HG02870 (cell line): ENCODE results near the gene G0S2.

Experiments used
- ATAC-seq: cut with Tn5 transposase; IDR thresholded peaks from one replicate; pipeline ENCODE4 v1.9.1; 2021; ENCODE audit warnings: mild to moderate bottlenecking, moderate library complexity; ENCODE audit not compliant: unreplicated experiment

Gene G0S2

DNA sequence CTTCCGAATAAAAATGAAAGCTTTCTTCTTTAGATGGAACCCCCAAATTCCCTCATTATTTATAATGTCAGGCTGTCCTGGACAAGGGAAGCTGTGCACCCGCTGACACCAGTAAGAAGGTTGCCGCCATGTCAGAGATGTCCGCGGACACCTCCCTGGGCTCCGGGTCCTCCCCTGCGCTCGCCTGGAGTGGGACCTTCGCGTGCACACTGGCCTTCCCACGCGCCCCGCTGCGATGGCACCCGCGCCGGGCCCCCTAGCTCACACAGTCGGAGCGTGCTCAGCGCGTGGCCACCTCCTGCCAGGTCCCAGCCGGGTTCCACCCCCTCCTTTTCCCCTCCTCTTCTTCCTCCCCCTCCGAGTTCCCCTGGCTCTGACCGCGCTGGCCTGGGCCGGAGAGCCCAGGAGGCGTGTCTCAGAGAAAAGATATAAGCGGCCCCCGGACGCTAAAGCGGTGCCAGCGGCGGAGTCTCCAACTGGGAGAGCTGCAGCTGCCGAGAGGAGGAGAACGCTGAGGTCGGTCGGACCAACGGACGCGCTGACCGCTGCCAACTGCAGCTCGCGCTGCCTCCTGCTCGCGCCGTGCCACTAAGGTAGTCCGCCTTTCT lies at the start of gene G0S2:
Gene G0S2, plus strand, starts transcription at position 456 of the 608 bp plus-strand sequence. CDS start 273 bp downstream, outside the sequence.
- no peak for ATAC-seq

DNA sequence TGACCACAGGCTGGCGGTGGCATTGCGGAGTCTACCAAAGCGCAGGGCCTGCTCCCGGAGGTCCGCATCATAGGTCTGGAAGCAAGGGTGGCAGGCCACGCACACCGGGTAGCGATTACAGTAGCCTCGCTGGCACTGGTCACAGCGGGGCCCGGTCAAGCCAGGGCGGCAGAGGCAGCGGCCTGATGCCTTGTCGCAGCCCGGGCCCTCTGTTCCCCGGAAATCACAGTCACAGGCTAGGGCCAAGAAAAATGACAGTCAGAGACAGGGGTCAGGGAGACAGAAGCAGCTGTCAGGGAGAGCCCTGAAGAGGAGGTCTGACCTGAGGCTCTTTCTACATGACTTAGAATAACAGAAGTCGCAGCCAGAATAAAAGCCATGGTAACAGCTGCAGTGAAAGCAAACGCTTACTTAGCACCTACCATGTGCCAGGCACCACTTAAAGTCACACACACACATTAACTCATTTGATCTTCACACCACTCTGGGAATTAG lies 49.4 kb upstream of the G0S2 start:
- no peak for ATAC-seq

DNA sequence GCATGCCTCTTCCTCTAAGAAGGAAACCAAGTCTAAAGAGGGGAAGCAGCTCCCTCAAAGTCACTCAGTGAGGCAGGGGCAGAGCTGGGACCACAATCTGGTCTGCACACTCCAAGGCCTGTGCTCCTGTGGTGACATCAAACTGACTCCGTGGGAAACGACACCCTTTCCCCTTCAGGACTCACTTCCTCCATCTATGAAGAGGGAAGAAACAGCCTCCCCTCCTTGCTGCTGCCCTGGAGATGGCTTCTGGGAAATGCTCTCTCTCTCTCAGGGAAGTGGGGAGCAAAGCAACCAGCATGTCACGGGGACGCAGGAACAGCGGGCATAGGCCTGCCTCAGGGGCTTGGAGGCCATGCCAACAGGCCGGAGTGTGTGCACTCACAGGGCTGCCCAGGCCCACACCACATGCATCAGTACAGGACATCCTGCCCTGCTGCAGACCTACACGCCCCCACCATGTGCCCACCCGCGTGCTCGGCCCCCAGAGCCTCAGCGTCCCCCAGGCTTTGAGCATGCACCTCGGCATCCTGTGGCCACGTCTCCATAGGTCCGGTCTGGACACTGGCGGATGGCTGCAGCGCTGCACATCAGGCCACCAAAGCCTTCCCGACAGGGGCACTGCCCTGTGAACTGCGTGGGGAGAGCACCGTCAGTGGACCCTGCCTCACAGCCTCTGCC lies 48.7 kb upstream of the G0S2 start:
- ATAC-seq = no peak

DNA sequence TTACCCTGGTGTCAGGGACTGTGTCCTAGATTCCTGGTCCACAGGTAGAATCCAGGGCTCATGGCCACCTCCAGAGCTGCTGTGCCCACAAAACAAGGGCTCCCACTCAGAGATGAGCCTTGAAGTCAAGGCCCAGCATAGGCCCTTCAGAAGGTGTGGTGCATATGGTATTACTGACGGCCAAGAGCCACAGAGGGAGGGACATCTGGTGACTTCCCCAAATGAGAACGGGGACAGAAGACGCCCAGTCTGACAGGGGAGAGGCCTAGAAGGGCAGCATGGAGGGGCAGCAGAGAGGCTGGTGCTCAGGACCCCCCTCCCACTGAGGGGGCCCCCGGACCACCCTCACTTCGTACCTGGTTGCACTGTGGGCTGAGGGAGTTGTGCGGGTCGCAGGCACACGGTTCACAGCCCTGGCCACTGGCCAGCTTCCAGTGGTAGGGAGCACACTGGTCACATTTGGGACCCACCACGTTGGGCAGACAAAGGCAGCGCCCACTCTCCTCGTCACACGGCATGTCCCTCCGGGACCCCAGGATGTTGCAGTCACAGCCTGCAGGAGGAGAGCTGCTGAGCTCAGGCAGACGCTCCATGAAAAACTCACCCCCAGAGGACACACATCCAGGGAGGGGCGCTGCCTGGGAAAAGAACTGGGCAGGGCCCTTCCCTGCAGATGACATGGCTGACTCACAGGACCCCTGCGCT lies 48.0 kb upstream of the G0S2 start:
- no peak for ATAC-seq

DNA sequence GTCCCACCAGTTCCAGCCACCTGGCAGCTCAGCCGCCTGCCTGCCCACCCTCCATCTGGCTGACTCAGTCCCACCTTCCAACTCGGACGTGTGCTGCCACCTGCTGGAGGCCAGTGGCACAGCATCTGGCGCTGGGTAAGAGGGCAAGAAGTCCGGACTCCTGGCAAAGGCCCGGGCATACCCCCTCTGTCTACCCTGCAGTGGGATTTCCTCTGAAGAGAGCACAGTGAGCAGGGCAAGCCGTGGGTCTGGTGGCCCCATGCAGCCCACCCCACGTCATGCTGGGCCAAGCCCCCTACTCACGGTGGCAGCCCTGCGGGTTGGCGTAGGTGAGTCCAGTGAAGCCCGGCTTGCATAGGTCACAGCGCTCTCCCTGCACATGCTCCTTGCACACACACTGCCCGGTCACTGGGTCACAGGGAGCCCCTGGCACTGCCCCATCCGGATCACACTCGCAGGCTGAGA lies 47.4 kb upstream of the G0S2 start:
- ATAC-seq = peak; percentile 79

- ATAC-seq = no peak
These were observed 46.5 kb upstream of the G0S2 start for GRCh38 chr1:209628618-209629299.

DNA sequence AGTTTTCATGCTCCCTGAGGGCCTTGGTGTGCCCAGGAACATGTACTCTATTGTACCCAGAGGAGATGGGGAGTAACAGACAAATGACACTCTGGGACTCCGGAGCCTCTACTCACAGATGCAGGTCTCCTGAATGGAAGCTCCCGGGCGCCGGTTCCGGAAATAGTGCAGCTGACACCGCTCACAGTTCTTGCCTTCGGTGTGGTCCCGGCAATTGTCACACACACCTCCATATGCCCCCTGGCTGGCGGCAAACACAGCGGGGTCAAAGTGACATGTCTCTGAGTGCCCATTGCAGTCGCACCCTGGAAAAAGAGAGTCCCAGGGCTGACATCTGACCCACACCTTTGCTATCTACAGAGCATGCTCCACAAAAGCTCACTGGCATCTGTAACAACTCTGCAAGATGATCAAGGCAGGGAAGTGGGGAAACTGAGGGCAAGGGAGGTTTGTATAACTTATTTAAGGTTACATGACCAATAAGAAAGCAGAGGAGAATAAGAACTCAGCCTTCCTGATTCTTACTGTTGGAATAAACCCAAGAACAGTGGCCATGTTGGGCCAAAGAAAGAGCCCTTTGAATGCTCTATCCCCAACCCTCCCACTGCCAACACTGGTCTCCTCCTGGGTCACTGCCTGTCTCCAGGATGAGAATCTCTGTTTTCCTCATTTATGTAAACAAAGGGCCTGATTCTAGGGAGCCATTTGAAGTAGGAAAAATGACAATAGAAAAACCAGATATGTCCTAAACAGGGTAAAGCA lies 45.4 kb upstream of the G0S2 start:
- no peak for ATAC-seq

GRCh38 chr1:209630383-209631225 lies 44.6 kb upstream of the G0S2 start:
- ATAC-seq = no peak

DNA sequence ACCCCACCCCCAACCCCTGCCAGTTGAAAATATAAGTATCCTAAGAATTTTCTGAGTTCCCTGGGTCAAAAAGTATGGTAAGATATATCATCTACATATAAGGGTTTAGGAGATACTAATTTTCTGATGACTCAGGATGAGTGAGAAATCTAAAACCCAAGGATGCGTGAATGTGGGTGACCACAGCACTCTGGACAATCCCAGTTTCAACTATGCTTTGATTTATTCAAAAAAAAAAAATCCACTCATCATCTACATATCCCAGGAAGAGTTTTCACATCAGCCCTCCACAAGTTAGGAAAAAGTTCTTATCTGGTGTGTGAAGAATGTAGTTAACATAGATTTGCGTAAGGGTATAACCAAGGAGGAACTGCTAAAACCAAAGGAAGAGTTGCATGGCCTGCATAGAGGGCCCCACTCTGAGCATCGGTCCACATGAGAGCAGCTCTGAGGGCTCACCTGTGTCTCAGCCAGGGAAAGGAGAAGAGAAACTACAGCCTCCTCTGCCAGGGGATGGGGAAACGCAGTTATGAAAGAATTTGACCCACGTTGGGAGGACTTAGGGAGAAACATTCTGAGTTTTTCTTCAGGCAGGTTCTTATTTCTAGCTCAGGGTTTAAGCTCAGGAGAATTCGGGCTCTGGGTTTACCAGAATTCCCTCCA lies 41.7 kb upstream of the G0S2 start:
- peak; percentile 70 for ATAC-seq

DNA sequence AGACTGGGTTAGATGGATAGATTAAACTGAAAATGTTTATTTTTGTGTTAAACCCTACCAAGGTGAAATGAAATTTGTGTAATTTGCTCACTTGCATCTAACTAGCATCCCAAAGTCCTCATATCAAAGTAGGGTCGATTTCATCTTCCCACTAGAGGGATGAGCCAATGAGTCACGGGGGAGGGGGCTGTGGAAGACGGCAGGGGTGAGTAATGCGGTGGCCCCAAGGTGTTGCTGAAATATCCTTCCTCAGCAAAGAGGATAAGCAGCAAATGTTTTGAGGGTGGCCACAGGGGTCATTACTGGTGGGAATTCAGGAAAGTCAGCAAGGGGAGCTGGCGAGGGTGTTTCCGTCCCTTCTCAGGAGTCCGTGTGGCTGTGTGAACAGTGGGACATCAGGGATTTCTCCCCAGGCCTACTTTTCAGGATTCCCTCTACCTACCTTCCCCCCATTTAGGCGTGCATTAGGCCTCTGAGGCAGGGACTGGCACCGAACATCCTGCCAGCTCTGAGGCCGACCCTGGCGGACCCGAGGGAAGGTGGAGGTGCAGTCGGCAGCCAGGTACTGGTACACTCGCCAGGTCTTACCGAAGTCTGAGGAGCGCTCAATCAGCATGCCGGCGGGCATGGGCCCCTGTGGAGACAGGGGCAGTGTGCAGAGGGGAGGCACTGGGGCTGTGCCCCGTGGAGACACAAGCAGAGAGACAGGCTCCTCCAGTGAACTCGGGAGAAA lies 41.0 kb upstream of the G0S2 start:
- no peak for ATAC-seq

GRCh38 chr1:209635850-209636249 lies 39.4 kb upstream of the G0S2 start:
- no peak for ATAC-seq

GRCh38 chr1:209641832-209642172 lies 33.4 kb upstream of the G0S2 start:
- ATAC-seq = no peak

GRCh38 chr1:209642816-209643215 lies 32.4 kb upstream of the G0S2 start:
- ATAC-seq = no peak

DNA sequence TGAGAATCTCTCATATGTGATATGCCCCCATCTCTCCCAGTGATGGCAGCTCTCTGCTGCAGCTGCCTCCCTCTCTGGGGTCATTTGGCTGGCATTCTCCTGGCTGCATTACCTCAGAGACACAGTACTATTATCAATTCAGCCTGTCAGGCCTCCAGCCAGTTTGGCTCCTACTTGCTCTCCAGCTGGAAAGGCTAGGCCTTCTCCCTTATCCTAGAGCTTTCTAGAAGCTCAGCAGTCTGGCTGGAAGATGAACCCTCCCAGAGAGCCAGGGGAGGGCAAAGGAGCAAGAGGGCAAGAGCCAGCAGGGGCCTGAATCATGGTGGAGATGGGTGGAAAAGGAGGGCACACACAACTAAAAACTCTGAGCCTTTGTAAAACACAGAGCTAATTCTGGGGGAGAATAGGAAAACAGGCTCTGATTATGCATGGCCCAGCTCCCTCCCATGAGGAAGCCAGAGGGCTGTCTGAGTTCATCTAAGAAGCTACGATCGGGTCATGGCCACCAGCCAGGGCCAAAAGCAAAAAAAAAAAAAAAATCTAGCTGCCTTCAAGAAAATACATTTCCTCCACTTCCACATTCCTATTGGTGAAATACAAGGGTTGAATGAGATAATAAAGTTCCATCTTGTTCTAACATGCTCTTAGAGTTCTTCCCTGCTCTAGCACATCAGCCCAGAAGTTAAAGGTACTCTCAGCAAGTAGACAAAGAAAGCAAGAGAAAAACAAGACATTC lies 31.8 kb upstream of the G0S2 start:
- ATAC-seq = no peak

DNA sequence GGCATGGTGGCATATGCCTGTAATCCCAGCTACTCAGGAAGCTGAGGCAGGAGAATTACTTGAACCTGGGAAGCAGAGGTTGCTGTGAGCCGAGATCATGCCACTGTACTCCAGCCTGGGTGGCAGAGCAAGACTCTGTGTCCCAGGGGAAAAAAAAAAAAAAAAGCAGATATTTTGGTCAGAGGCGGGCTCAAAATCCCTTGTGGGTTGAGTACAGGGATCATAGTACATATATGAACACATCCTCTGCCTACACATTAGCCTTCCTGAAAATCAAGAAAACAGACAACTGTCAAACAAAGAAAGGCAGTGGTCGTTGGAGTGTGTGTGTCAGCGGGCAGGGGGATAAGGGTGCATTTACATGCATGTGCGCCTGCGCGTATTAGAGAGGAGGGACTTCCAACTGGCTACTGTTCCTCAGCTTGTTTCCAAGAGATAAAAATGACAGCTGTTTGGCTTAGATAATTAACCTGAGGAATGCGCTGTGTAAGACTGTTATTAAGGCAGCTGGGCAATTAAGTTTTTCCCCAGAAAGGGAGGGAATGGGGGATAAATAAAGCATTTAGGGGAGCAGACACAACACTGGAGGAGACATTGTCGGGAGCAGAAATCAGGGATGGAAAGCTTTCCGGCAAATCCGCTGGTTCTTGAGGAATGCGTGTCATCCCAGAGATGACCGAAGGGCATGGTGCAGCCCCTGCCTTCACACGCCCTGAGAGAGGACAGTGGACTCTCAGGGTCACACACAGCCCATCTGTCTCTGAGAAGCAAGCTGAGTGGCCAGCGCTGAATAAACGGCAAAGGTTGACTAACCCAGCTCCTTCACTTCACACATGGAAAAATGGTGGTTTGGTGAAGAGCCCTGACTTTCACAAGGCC lies 29.4 kb upstream of the G0S2 start:
- no peak for ATAC-seq

DNA sequence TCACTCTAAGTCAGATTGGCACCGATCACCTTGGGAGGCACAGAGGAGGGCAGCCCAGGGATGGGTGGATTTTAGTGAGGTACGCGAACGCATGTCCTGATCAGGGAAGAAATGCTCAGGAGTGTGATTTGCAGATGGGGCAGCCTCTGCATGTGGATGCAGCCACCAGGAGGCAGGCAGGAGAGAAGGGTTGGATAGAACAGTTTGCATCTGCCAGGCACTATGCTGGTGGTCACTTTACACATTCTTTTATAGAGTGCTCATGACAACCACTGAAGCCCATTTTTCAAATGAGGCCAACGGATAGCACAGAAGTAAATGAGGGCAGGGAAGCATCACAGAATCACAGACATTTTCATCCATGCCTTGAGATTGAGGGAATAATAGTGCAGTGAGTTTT lies 28.7 kb upstream of the G0S2 start:
- no peak for ATAC-seq

- ATAC-seq = no peak
These were observed 28.1 kb upstream of the G0S2 start for GRCh38 chr1:209647156-209647555.
